Naive thymus-derived CD4-positive, alpha-beta T cell (primary cell): ENCODE measurements around the gene NSUN6. TPM values are rescaled to one million over a fixed set of nuclear protein-coding genes. Genes with fewer than 3 reads are reported as not detected.

Source experiments
- ATAC-seq: fragments of 150-1000 bp; cut with Tn5 transposase; 2 replicates; pipeline ENCODE4 v1.10.0; 2021; ENCODE audit warnings: mild to moderate bottlenecking, moderate library complexity
- CTCF ChIA-PET: fragments of 350-600 bp; sonication (Branson Sonifier 250); formaldehyde crosslinking; loops from one replicate; lab custom pipeline; 2021; ENCODE audit warnings: antibody characterized with exemption; lab: Charles Lee
- POLR2A ChIA-PET: fragments of 350-600 bp; sonication (Branson Sonifier 250); formaldehyde crosslinking; loops from one replicate; lab custom pipeline; 2021; ENCODE audit warnings: antibody characterized with exemption, inconsistent platforms; lab: Charles Lee
- DNase-seq, 9 donors: peaks; one replicate each; pipeline versions ENCODE4 v3.0.0 to v3.0.0-alpha.2; 2020 to 2022; ENCODE audit warnings: mixed read lengths in 1 of 9
- H3K27ac ChIP-seq: one replicate; pipeline ENCODE4 v1.7.0; 2013; ENCODE audit warnings: mild to moderate bottlenecking, low read depth, low read length, moderate library complexity
- H3K27me3 ChIP-seq, 2 donors: one replicate each; pipeline ENCODE4 v1.7.0; 2013; ENCODE audit warnings: low read length in 2 of 2, mild to moderate bottlenecking in 2 of 2, moderate library complexity in 2 of 2; ENCODE audit not compliant: control insufficient read depth in 2 of 2, insufficient read depth in 2 of 2
- H3K36me3 ChIP-seq, 3 experiments: 1 replicate in 2 of 3; 2 replicates in 1 of 3; pipeline ENCODE4 v1.7.0; 2013; ENCODE audit warnings: low read length in 3 of 3, mild to moderate bottlenecking in 3 of 3, moderate library complexity in 1 of 3; ENCODE audit not compliant: insufficient read depth in 3 of 3, control insufficient read depth in 2 of 3
- H3K4me1 ChIP-seq, 2 donors: one replicate each; pipeline ENCODE4 v1.7.0; 2013; ENCODE audit warnings: low read length in 2 of 2, mild to moderate bottlenecking in 2 of 2, moderate library complexity in 1 of 2; ENCODE audit not compliant: control insufficient read depth in 2 of 2, insufficient read depth in 2 of 2
- H3K4me3 ChIP-seq: 2 replicates; pipeline ENCODE4 v1.7.0; 2013; ENCODE audit warnings: mild to moderate bottlenecking, low read length
- H3K9me3 ChIP-seq, 3 experiments: 1 replicate in 2 of 3; 2 replicates in 1 of 3; pipeline ENCODE4 v1.7.0; 2013; ENCODE audit warnings: low read length in 3 of 3; ENCODE audit not compliant: control insufficient read depth in 2 of 3
- H3K27ac Mint-ChIP-seq, 9 donors: one replicate each; pipeline ENCODE4 v1.8.0; 2020 to 2022; ENCODE audit warnings: mixed read lengths in 9 of 9, mild to moderate bottlenecking in 8 of 9, moderate library complexity in 5 of 9, inconsistent platforms in 2 of 9
- H3K27me3 Mint-ChIP-seq, 5 donors: one replicate each; pipeline ENCODE4 v1.8.0; 2021 to 2022; ENCODE audit warnings: mixed read lengths in 5 of 5, mild to moderate bottlenecking in 1 of 5
- H3K36me3 Mint-ChIP-seq, 5 donors: one replicate each; pipeline ENCODE4 v1.8.0; 2020 to 2022; ENCODE audit warnings: mixed read lengths in 5 of 5, mild to moderate bottlenecking in 3 of 5, inconsistent platforms in 1 of 5
- H3K4me1 Mint-ChIP-seq, 7 donors: one replicate each; pipeline ENCODE4 v1.8.0; 2020 to 2022; ENCODE audit warnings: mixed read lengths in 7 of 7, mild to moderate bottlenecking in 3 of 7, inconsistent platforms in 1 of 7
- H3K4me3 Mint-ChIP-seq, 10 donors: one replicate each; pipeline ENCODE4 v1.8.0; 2020 to 2022; ENCODE audit warnings: mild to moderate bottlenecking in 10 of 10, mixed read lengths in 10 of 10, moderate library complexity in 6 of 10, inconsistent platforms in 2 of 10
- H3K9me3 Mint-ChIP-seq, 11 donors: one replicate each; pipeline ENCODE4 v1.8.0; 2020 to 2022; ENCODE audit warnings: mixed read lengths in 11 of 11, mild to moderate bottlenecking in 4 of 11, inconsistent platforms in 1 of 11, moderate library complexity in 1 of 11
- intact Hi-C, 2 donors: fragments of 100-400 bp; cut with micrococcal nuclease; formaldehyde crosslinking; loops; one replicate each; pipeline ENCODE4 v1.15.1; 2023
- polyA plus RNA-seq, 2 donors: library from polyadenylated mRNA; unstranded; fragments of 300-500 nt; fragmentation: Illumina TruSeq; gene quantifications; one replicate each; pipeline ENCODE4 v1.2.3, GENCODE V29; 2021
- total RNA-seq, 6 experiments: library from RNA in 5 of 6; stranded (reverse) in 5 of 6; gene quantifications; 1 replicate in 5 of 6; 2 replicates in 1 of 6; pipeline ENCODE4 v1.2.3 and lab custom pipeline; 2021 to 2026

Gene NSUN6
- total and polyA plus RNA-seq, 7 experiments from 2014 or later: 9.9 to 51.8 (median 21.9) TPM

DNA sequence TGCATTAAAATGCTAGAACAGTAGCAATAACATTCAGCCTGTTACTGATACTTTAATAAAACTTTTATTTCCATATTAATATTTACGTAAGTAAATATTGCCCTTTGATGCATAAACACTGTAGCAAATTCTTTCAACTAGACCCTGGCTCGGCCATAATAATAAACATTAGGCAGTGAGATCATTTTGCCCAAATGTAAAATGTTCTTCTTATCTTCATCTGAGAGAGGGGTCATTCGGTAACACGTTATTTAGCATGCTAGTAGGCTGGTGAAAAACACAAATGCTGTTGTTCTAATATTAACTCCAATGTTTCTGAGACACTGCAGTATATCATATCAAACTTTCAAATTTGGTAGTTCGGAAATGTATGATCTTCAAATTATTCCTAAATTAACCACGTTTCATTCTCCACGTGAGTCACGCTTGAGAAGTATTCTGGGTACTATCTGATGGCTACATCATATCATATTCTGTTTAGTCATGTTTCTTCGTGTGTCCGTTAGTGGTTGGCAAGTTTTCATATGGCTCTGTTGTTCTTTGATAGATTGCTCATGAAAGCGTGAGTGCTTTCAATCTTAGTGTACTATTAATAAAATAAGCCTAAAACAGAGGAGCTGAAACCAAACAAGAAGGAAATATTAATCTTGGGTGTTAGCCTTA, 145.8 kb downstream of the NSUN6 start:
- Mint-ChIP-seq H3K27me3 (peaks cover 3 to 27% (median 10%) of the 10 kb centered on the region in 5 donors), H3K9me3 (peaks cover 0 to 2% (median 0%) of the 10 kb centered on the region in 11 donors), H3K4me1 (peaks cover 0 to 13% (median 0%) of the 10 kb centered on the region in 7 donors), H3K4me3 (no peak overlapping the region), H3K36me3 (no peaks in the 10 kb centered on the region), H3K27ac (no peak overlapping the region)
- intact Hi-C loops: no loop called here
- DNase-seq (no peak), ATAC-seq (no peak)
- H3K36me3 ChIP-seq: no peaks in the 10 kb centered on the region
- no peaks in the 10 kb centered on the region for H3K4me1 ChIP-seq
- POLR2A ChIA-PET: no interaction called here
- H3K4me3 ChIP-seq: no peak overlapping the region
- no peak overlapping the region for H3K27ac ChIP-seq
- H3K9me3 ChIP-seq: no peaks in the 10 kb centered on the region
- CTCF ChIA-PET: no interaction called here
- H3K27me3 ChIP-seq: no peaks in the 10 kb centered on the region

DNA sequence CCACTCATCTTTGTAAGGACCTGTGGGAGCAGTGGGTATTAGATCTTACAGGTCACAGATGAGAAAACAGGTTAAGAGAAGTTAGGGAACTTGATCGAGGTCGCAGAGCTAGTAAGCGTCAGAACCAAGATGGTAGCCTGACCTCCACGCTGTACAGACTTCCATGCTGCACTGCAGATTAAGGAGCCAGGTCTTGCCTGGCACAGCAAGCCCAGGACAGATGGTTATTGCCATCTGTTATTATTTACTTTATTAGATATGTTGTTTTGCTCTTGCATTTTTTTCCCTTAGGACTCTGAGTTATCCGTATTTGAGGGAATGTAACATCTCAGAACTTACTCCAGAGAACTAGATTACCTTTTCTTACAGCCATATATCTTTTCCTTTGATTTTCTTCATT, 147.2 kb downstream of the NSUN6 start:
- H3K27ac Mint-ChIP-seq: no peak overlapping the region
- no peak overlapping the region for H3K4me3 Mint-ChIP-seq
- no peak for ATAC-seq
- no peak overlapping the region for H3K27ac ChIP-seq
- intact Hi-C loops: no loop called here
- H3K4me3 ChIP-seq: no peak overlapping the region
- H3K36me3 Mint-ChIP-seq: no peaks in the 10 kb centered on the region
- no peaks in the 10 kb centered on the region for H3K27me3 ChIP-seq
- DNase-seq: no peak
- peaks cover 3 to 34% (median 16%) of the 10 kb centered on the region in 5 donors for H3K27me3 Mint-ChIP-seq
- POLR2A ChIA-PET: no interaction called here
- H3K9me3 ChIP-seq: no peaks in the 10 kb centered on the region
- peaks cover 0 to 2% (median 0%) of the 10 kb centered on the region in 11 donors for H3K9me3 Mint-ChIP-seq
- no peaks in the 10 kb centered on the region for H3K4me1 ChIP-seq
- H3K4me1 Mint-ChIP-seq: peaks cover 0 to 13% (median 0%) of the 10 kb centered on the region in 7 donors
- no peaks in the 10 kb centered on the region for H3K36me3 ChIP-seq
- CTCF ChIA-PET: no interaction called here

DNA sequence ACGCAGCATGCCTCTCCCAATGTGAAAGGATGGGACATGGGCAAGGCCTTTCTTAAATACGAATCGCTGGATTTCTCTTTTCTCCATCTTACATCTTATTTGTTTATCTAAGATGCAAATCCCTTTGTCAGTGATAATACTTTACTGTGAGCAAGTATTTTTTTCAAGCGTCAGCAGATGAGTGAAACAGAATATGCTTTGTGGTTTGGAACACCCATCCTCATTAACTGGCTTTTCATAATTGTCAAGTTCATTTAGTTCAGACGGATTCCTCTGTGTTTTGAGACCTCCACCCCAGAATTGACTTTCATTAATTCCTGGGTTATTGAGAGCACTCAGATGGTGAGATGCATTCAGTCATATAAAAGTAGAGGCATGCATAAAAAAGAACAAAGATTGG, 149.8 kb downstream of the NSUN6 start:
- DNase-seq (no peak), ATAC-seq (no peak)
- CTCF ChIA-PET: no interaction called here
- Mint-ChIP-seq H3K4me3 (peak overlapping the region in 1 of 10 donors; percentile 20), H3K4me1 (peaks cover 0 to 13% (median 0%) of the 10 kb centered on the region in 7 donors), H3K9me3 (no peaks in the 10 kb centered on the region), H3K36me3 (no peaks in the 10 kb centered on the region), H3K27me3 (peaks cover 3 to 30% (median 16%) of the 10 kb centered on the region in 5 donors), H3K27ac (no peak overlapping the region)
- H3K36me3 ChIP-seq: no peaks in the 10 kb centered on the region
- intact Hi-C loops: no loop called here
- no peak overlapping the region for H3K4me3 ChIP-seq
- no peaks in the 10 kb centered on the region for H3K4me1 ChIP-seq
- H3K9me3 ChIP-seq: no peaks in the 10 kb centered on the region
- H3K27ac ChIP-seq: no peak overlapping the region
- POLR2A ChIA-PET: no interaction called here
- no peaks in the 10 kb centered on the region for H3K27me3 ChIP-seq

- no peak overlapping the region for H3K4me3 ChIP-seq
- no peak overlapping the region for H3K27ac ChIP-seq
- intact Hi-C loops: no loop called here
- CTCF ChIA-PET: no interaction called here
- H3K4me3 Mint-ChIP-seq: peak overlapping the region in 1 of 10 donors; percentile 20
- H3K4me1 Mint-ChIP-seq: peaks cover 0 to 13% (median 0%) of the 10 kb centered on the region in 7 donors
- no peak overlapping the region for H3K27ac Mint-ChIP-seq
- ATAC-seq: no peak
- no peaks in the 10 kb centered on the region for H3K36me3 Mint-ChIP-seq
- H3K4me1 ChIP-seq: no peaks in the 10 kb centered on the region
- peaks cover 3 to 30% (median 16%) of the 10 kb centered on the region in 5 donors for H3K27me3 Mint-ChIP-seq
- no peak for DNase-seq
- no peaks in the 10 kb centered on the region for H3K27me3 ChIP-seq
- POLR2A ChIA-PET: no interaction called here
- no peaks in the 10 kb centered on the region for H3K36me3 ChIP-seq
- no peaks in the 10 kb centered on the region for H3K9me3 Mint-ChIP-seq
- H3K9me3 ChIP-seq: no peaks in the 10 kb centered on the region
Observed at GRCh38 chr10:18501198-18501597, 150.2 kb downstream of the NSUN6 start.

- Mint-ChIP-seq H3K27me3 (peaks cover 3 to 26% (median 16%) of the 10 kb centered on the region in 5 donors), H3K27ac (no peak overlapping the region), H3K4me3 (no peak overlapping the region), H3K36me3 (no peaks in the 10 kb centered on the region), H3K4me1 (peaks cover 0 to 13% (median 0%) of the 10 kb centered on the region in 7 donors), H3K9me3 (no peaks in the 10 kb centered on the region)
- DNase-seq (no peak), ATAC-seq (no peak)
- H3K4me3 ChIP-seq: no peak overlapping the region
- no peaks in the 10 kb centered on the region for H3K36me3 ChIP-seq
- H3K27ac ChIP-seq: no peak overlapping the region
- no peaks in the 10 kb centered on the region for H3K4me1 ChIP-seq
- ChIA-PET CTCF (no interaction called here), POLR2A (no interaction called here)
- no peaks in the 10 kb centered on the region for H3K27me3 ChIP-seq
- H3K9me3 ChIP-seq: no peaks in the 10 kb centered on the region
- intact Hi-C loops: no loop called here
Observed at GRCh38 chr10:18500576-18500975, 150.8 kb downstream of the NSUN6 start.

- no peaks in the 10 kb centered on the region for H3K36me3 Mint-ChIP-seq
- Histone ChIP-seq H3K9me3 (no peaks in the 10 kb centered on the region), H3K4me3 (no peak overlapping the region), H3K4me1 (no peaks in the 10 kb centered on the region), H3K27ac (no peak overlapping the region), H3K36me3 (no peaks in the 10 kb centered on the region), H3K27me3 (no peaks in the 10 kb centered on the region)
- CTCF ChIA-PET: no interaction called here
- ATAC-seq (no peak), DNase-seq (no peak)
- no peaks in the 10 kb centered on the region for H3K9me3 Mint-ChIP-seq
- H3K27ac Mint-ChIP-seq: peak overlapping the region in 1 of 9 donors; percentile 33
- intact Hi-C loops: no loop called here
- H3K4me1 Mint-ChIP-seq: peaks cover 0 to 13% (median 0%) of the 10 kb centered on the region in 7 donors
- no peak overlapping the region for H3K4me3 Mint-ChIP-seq
- POLR2A ChIA-PET: no interaction called here
- H3K27me3 Mint-ChIP-seq: peaks cover 3 to 20% (median 10%) of the 10 kb centered on the region in 5 donors
Observed at GRCh38 chr10:18498998-18499397, 152.4 kb downstream of the NSUN6 start.

DNA sequence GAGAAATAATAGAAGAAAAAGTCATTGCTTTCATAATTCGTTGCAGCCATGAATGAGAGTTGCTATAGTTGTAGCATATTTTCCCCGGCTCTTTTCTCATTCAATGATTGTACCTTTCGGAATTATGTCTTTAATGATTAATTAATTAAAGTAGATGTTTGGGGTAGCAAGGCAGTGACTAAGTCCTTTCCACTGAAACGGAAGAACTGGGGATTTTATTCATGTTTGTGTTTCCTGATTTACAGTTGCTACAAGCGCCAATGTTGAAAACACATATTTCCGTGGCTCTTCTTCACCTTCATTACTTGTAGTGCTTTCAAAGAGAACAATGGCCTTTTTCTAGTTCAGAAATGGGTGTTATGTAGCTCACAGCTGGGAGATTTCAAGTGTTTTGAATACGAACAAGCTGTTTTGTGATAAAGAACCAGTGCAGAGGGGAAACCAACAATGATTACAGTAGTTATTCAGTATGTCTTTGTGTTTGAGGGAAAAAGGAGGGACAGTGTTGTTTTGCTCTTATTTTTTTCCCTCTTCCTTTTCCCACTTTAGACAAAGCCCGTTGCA, 153.5 kb downstream of the NSUN6 start:
- ATAC-seq: no peak
- Histone ChIP-seq H3K4me1 (no peaks in the 10 kb centered on the region), H3K36me3 (no peaks in the 10 kb centered on the region), H3K27me3 (no peaks in the 10 kb centered on the region), H3K9me3 (no peaks in the 10 kb centered on the region), H3K27ac (no peak overlapping the region), H3K4me3 (no peak overlapping the region)
- intact Hi-C loops: no loop called here
- H3K9me3 Mint-ChIP-seq: no peaks in the 10 kb centered on the region
- H3K36me3 Mint-ChIP-seq: no peaks in the 10 kb centered on the region
- peaks cover 0 to 13% (median 0%) of the 10 kb centered on the region in 7 donors for H3K4me1 Mint-ChIP-seq
- H3K4me3 Mint-ChIP-seq: no peak overlapping the region
- POLR2A ChIA-PET: no interaction called here
- no peak overlapping the region for H3K27ac Mint-ChIP-seq
- peaks cover 0 to 20% (median 6%) of the 10 kb centered on the region in 5 donors for H3K27me3 Mint-ChIP-seq
- CTCF ChIA-PET: no interaction called here
- DNase-seq: no peak
